ENCODE data around the gene RAPGEF6.

Gene RAPGEF6

DNA sequence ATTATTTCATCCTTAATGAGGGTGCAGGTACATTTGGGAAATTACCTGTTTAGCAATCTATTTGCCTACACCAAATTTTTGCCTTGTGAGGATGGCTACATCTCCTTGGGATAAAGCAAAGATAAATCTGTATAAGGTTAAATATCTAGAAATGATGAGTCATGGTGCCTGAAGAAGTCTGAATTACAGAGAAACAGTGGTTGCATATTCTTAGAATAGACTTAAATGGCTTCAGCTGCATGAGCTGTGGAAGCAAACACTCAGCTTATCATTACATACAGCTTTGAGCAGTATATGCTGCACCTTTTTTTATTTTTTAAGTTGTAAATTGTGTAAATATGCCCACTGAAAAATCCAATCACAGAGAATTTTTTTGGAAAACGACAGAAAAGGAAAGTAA is 153.5 kb downstream of the RAPGEF6 start:
- H3K27me3 ChIP-seq (ENCODE audit: insufficient read depth, poor library complexity, severe bottlenecking): no peaks in the 10 kb centered on the region
- TF ChIP-seq, protein P1, sequence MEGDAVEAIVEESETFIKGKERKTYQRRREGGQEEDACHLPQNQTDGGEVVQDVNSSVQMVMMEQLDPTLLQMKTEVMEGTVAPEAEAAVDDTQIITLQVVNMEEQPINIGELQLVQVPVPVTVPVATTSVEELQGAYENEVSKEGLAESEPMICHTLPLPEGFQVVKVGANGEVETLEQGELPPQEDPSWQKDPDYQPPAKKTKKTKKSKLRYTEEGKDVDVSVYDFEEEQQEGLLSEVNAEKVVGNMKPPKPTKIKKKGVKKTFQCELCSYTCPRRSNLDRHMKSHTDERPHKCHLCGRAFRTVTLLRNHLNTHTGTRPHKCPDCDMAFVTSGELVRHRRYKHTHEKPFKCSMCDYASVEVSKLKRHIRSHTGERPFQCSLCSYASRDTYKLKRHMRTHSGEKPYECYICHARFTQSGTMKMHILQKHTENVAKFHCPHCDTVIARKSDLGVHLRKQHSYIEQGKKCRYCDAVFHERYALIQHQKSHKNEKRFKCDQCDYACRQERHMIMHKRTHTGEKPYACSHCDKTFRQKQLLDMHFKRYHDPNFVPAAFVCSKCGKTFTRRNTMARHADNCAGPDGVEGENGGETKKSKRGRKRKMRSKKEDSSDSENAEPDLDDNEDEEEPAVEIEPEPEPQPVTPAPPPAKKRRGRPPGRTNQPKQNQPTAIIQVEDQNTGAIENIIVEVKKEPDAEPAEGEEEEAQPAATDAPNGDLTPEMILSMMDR (IDR thresholded peaks at IDR 0.05; ENCODE audit: poor library complexity, severe bottlenecking): no peak
- H3K27ac ChIP-seq (ENCODE audit: poor library complexity, severe bottlenecking): no peak overlapping the region
- H3K4me3 ChIP-seq (ENCODE audit: severe bottlenecking): no peak overlapping the region
- H3K36me3 ChIP-seq (ENCODE audit: low read depth): peaks cover 35% of the 10 kb centered on the region
- no peaks in the 10 kb centered on the region for H3K9me3 ChIP-seq (ENCODE audit: severe bottlenecking)
- ATAC-seq (ENCODE audit: low read depth): no peak
- no peaks in the 10 kb centered on the region for H3K4me1 ChIP-seq (ENCODE audit: insufficient read depth, poor library complexity, severe bottlenecking)
- DNase-seq (ENCODE audit: low spot score): no peak

DNA sequence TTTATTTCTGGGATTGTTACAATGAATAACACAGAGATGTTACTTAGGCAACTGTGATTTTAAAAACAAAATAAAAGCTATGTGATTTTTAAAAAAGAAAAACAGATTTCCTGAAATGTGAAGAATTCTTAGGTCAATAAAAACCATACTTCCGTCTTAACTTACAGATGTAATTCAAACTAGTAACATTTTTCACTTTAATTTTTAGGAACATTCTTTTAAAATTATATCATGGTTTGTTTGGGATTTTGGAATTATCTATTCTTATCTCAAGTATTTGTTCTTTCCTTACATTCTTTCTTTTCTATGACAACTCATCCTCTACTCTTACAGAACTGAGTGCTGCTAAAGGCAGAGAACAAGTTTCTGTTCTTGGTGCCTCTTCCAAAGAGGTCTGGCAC is 159.5 kb downstream of the RAPGEF6 start:
- ATAC-seq (ENCODE audit: low read depth): no peak

DNA sequence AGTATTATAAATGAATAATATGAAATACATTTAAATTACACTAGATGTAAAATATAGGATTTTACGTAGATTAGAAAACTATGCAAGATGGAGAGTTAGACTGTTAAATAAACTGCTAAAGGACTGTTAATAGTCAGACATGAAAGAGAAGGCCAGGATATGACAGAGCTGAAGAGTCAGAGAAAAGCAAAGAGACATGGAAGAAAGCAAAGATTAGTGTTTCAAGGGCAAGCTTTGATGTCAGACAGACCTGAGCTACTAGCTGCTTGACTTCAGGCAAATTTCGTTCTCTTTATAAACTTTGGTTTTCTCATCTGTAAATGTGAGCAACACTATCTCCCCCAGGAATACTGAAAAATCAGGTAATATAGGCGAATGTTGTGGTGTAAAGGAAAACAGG is 161.3 kb downstream of the RAPGEF6 start:
- Histone ChIP-seq H3K9me3 (ENCODE audit: severe bottlenecking) (no peaks in the 10 kb centered on the region), H3K4me3 (ENCODE audit: severe bottlenecking) (no peak overlapping the region), H3K27ac (ENCODE audit: poor library complexity, severe bottlenecking) (no peak overlapping the region), H3K36me3 (ENCODE audit: low read depth) (peaks cover 55% of the 10 kb centered on the region), H3K4me1 (ENCODE audit: insufficient read depth, poor library complexity, severe bottlenecking) (no peaks in the 10 kb centered on the region), H3K27me3 (ENCODE audit: insufficient read depth, poor library complexity, severe bottlenecking) (no peaks in the 10 kb centered on the region)
- TF ChIP-seq, protein P1 (IDR thresholded peaks at IDR 0.05; ENCODE audit: poor library complexity, severe bottlenecking): no peak
- DNase-seq (ENCODE audit: low spot score) (no peak), ATAC-seq (ENCODE audit: low read depth) (no peak)

More for the DNA sequence above, 159.5 kb downstream of the RAPGEF6 start:
- H3K27ac ChIP-seq (ENCODE audit: poor library complexity, severe bottlenecking): no peak overlapping the region
- no peaks in the 10 kb centered on the region for H3K9me3 ChIP-seq (ENCODE audit: severe bottlenecking)
- H3K27me3 ChIP-seq (ENCODE audit: insufficient read depth, poor library complexity, severe bottlenecking): no peaks in the 10 kb centered on the region
- H3K4me3 ChIP-seq (ENCODE audit: severe bottlenecking): no peak overlapping the region
- no peaks in the 10 kb centered on the region for H3K4me1 ChIP-seq (ENCODE audit: insufficient read depth, poor library complexity, severe bottlenecking)
- TF ChIP-seq, protein P1 (IDR thresholded peaks at IDR 0.05; ENCODE audit: poor library complexity, severe bottlenecking): no peak
- peaks cover 60% of the 10 kb centered on the region for H3K36me3 ChIP-seq (ENCODE audit: low read depth)
- DNase-seq (ENCODE audit: low spot score): no peak

DNA sequence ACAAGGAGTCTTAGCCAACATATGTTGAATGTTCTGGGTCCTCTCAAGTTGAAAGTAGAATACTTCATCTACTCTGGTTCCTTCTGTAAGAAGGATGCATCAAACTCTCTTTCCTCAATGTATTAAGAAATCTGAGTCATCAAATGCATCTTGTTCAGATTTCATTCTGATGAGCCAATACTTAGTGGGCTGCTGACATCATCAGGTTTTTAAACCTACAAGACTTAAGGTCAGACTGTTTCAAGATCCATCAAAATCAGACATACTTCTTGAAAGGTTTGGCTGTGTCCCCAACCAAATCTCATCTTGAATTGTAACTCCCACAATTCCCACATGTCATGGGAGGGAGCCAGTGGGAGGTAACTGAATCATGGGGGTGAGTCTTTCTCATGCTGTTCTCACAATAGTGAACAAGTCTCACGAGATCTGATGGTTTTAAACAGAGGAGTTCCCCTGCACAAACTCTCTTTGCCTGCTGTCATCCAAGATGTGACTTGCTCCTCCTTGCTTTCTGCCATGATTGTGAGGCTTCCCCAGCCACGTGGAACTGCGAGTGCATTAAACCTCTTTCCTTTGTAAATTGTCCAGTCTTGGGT is 168.8 kb downstream of the RAPGEF6 start:
- H3K9me3 ChIP-seq (ENCODE audit: severe bottlenecking): no peaks in the 10 kb centered on the region
- peaks cover 55% of the 10 kb centered on the region for H3K36me3 ChIP-seq (ENCODE audit: low read depth)
- no peak overlapping the region for H3K4me3 ChIP-seq (ENCODE audit: severe bottlenecking)
- H3K4me1 ChIP-seq (ENCODE audit: insufficient read depth, poor library complexity, severe bottlenecking): no peaks in the 10 kb centered on the region
- no peaks in the 10 kb centered on the region for H3K27me3 ChIP-seq (ENCODE audit: insufficient read depth, poor library complexity, severe bottlenecking)
- ATAC-seq (ENCODE audit: low read depth) (peak; percentile 86), DNase-seq (ENCODE audit: low spot score) (no peak)
- H3K27ac ChIP-seq (ENCODE audit: poor library complexity, severe bottlenecking): no peak overlapping the region
- TF ChIP-seq, protein P1 (IDR thresholded peaks at IDR 0.05; ENCODE audit: poor library complexity, severe bottlenecking): no peak

DNA sequence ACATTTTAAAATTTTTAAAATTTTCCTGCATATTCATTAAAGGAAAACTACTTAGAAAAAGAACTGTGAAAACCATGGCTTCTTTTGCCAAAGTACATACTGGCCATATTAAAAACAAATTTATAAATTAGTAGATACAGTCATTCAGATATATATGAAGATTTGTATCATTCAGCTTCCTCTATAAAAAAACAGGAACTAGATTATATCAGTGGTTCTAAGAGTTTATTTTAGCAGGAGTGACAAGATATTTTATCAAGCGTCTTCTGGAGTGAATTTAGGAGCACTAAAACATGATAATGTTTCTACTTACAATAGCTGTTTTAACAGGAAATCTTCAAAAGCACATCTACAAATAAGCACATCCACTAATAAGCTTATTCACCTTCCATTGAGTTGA is 171.4 kb downstream of the RAPGEF6 start:
- no peak overlapping the region for H3K27ac ChIP-seq (ENCODE audit: poor library complexity, severe bottlenecking)

More for the DNA sequence above, 171.4 kb downstream of the RAPGEF6 start:
- Histone ChIP-seq H3K4me1 (ENCODE audit: insufficient read depth, poor library complexity, severe bottlenecking) (no peaks in the 10 kb centered on the region), H3K4me3 (ENCODE audit: severe bottlenecking) (no peak overlapping the region), H3K36me3 (ENCODE audit: low read depth) (peaks cover 56% of the 10 kb centered on the region), H3K27me3 (ENCODE audit: insufficient read depth, poor library complexity, severe bottlenecking) (no peaks in the 10 kb centered on the region), H3K9me3 (ENCODE audit: severe bottlenecking) (no peaks in the 10 kb centered on the region)
- no peak for ATAC-seq (ENCODE audit: low read depth)
- DNase-seq (ENCODE audit: low spot score): no peak
- TF ChIP-seq, protein P1 (IDR thresholded peaks at IDR 0.05; ENCODE audit: poor library complexity, severe bottlenecking): no peak

All from RWPE2 (cell line).